ENCODE results near the gene SFXN5. TPM values are rescaled to one million over a fixed set of nuclear protein-coding genes. Genes with fewer than 3 reads are reported as not detected.

SFXN5 gene
- total and polyA plus RNA-seq, 2 of the 8 experiments (the other 6 are each of a cell fraction or from before 2014, with no cell fraction given), result 29.3 to 33.1 TPM

GRCh38 chr2:72955228-72956049 lies 116.1 kb downstream of the SFXN5 start (continued):
- TF ChIP-seq HDAC6 (IDR thresholded peaks at IDR 0.05; ENCODE audit: low read depth, low read length) (no peak), RAD21 (IDR thresholded peaks at IDR 0.05 in 1 of 2, conservative IDR thresholded peaks at IDR 0.05 in 1 of 2; ENCODE audit: low read depth in 2 of 2, low read length in 2 of 2) (no peak), ASH2L (IDR thresholded peaks at IDR 0.05; ENCODE audit: low read length) (no peak)
